GM18951 (cell line): ENCODE results near the gene SORT1.
"Not testable (repeated sequence)": the region's sequence is repeated elsewhere in the genome, so short reads cannot be mapped to it uniquely, and the experiment has no call there.

Experiments
- POLR2A ChIP-seq: IDR thresholded peaks from 4 replicates; pipeline ENCODE4 v1.6.1; 2011; ENCODE audit warnings: mild to moderate bottlenecking; ENCODE audit not compliant: insufficient read length, insufficient read depth; ENCODE audit errors: extremely low read depth
- in situ Hi-C: fragments of 300-500 bp; cut with MboI; formaldehyde crosslinking; loops from one replicate; pipeline ENCODE4 v1.12.0; 2022; ENCODE audit warnings: low sequenced_read_pairs, mixed read lengths, inconsistent platforms; ENCODE audit not compliant: unreplicated experiment

Gene SORT1

DNA sequence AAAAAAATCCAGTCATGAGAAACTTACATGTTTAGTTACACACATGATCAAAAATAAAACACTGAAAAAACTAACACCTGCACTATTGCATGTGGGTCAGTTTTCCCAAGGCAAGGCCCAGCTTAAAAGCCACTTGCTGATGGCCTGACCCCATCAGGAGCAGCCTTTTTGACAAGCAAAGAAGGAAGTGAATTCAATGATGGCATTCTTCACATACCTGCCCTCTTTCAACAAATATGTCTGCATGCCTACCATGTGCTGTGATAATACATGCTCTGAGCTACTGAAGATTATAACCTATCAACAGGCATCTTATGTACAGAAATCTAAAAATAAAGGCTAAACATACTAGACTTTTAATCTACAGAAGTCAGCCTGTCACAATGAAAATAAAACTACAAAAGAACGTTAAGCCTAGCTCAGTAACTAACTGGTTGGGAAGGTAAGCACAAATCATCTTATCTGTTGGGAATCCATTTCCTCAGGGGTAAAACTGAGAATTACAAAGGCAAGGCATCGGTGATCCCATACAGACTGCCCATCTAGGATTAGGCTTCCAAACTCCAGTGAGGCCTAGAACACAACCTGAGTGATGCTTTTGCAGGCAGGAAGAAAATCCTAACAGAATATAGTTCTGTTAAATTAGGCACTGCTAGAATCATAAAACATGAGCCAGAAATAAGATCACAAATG, 14.5 kb downstream of the SORT1 start:
- no peak for TF ChIP-seq POLR2A

GRCh38 chr1:109381573-109381972, 16.1 kb downstream of the SORT1 start:
- in situ Hi-C loops = no loop called here
- TF ChIP-seq POLR2A = no peak

More for the DNA sequence above, 14.5 kb downstream of the SORT1 start:
- in situ Hi-C loops = no loop called here

DNA sequence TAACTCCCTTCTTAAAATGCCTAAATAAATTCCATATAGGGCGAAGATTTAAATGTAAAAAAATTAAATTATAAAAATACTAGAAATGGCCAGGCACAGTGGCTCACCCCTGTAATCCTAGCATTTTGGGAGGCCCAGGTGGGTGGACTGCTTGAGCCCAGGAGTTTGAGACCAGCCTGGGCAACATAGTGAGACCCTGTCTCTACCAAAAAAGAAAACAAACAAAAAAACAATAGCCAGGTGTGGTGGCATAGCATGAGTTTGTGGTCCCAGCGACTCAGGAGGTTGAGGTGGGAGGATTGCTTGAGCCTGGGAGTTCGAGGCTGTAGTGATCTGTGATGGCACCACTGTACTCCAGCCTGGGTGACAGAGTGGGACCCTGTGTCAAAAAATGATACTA, 17.8 kb downstream of the SORT1 start:
- no peak for TF ChIP-seq POLR2A
- in situ Hi-C loops = no loop called here

GRCh38 chr1:109379422-109379821, 18.3 kb downstream of the SORT1 start:
- in situ Hi-C loops = no loop called here
- no peak for TF ChIP-seq POLR2A

DNA sequence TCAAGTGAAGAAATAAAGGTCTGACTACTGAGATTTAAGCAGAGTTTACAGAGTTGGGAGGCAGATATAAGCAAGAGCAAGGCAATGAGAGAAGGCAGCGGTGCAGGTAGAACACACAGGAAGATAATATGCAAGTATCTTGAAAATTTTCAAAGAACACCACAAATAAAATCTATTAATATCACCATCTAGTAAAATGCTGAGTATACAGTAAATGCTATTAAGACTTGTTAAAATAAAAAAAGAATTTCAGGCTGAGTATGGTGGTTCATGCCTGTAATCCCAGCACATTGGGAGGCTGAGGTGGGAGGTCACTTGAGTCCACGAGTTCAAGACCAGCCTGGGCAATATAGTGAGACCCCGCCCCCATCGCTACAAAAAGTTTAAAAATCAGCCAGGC, 20.0 kb downstream of the SORT1 start:
- in situ Hi-C loops = no loop called here

GRCh38 chr1:109373696-109374095, 24.0 kb downstream of the SORT1 start:
- in situ Hi-C loops = not testable (repeated sequence)

More for the DNA sequence above, 20.0 kb downstream of the SORT1 start:
- no peak for TF ChIP-seq POLR2A

DNA sequence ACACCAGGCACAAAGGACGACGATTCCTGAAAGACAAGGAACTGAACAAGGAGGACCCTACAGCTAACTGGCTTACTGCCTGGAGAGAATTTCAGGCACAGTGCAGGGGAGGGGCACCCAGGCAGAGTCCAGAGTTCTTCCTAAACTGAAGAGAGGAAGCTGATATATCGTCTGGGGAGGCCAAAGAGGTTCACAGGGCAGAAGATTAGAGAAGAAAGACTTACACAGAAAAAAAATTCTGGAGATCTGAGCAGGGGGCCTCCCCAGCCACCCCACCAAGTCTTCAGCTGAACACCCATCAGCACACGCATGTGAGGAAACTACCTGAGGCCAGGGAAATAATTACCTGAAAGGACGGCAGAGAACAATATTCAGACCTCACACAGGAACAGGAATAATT, 24.6 kb downstream of the SORT1 start:
- in situ Hi-C loops = no loop called here
- TF ChIP-seq POLR2A = no peak

- no peak for TF ChIP-seq POLR2A
- in situ Hi-C loops = no loop called here
These were observed 25.4 kb downstream of the SORT1 start for GRCh38 chr1:109372281-109372680.

DNA sequence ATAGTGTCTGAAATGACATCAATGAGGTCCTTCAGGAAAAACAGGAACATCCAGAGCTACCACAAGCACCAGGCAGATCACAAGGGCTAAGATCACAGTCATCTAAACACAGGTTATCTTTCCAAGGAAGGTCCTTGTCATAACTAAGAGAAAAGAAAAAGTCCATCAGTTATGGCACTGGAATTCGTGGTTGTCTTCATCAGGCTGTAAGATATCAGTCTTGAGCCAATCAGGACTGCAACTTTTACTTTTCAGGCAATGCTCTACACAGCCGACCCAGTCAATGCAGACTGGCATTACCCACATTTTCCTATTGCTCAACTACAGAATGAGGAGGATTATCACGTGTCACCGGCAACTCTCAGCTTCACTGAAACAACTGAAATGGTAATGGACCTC, 26.4 kb downstream of the SORT1 start:
- no peak for TF ChIP-seq POLR2A
- in situ Hi-C loops = no loop called here

- no peak for TF ChIP-seq POLR2A
- in situ Hi-C loops = no loop called here
These were observed 26.9 kb downstream of the SORT1 start for GRCh38 chr1:109370712-109371340.

GRCh38 chr1:109369167-109369746, 28.5 kb downstream of the SORT1 start:
- no peak for TF ChIP-seq POLR2A
- in situ Hi-C loops = no loop called here

GRCh38 chr1:109368464-109368863, 29.3 kb downstream of the SORT1 start:
- TF ChIP-seq POLR2A = no peak
- in situ Hi-C loops = no loop called here

- no peak for TF ChIP-seq POLR2A
- in situ Hi-C loops = no loop called here
These were observed 30.1 kb downstream of the SORT1 start for GRCh38 chr1:109367626-109368025.

GRCh38 chr1:109365642-109366204, 32.0 kb downstream of the SORT1 start:
- in situ Hi-C loops = no loop called here
- TF ChIP-seq POLR2A = no peak

DNA sequence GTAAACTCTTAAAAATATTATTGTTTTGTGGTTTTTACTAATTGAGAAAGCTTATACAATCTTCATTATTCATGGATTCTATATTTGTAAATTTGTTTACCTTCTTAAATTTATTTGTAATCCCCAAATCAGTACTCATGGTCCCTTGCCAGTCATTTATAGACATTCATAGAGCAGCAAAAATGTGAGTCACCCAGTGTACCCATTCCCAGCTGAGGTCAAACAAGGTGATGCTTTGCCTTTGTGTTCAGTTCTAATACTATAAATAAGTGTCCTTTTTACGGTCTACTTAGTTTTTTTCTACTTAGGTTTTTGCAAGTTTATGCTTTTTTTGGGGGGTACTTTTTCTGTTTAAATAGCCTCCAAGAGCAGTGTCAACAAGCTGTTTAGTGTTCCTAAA, 36.1 kb downstream of the SORT1 start:
- TF ChIP-seq POLR2A = no peak
- in situ Hi-C loops = loop anchor here (5.0 kb wide), 1 partner anchor 64 kb away; no protein-coding TSS in a partner anchor
